ENCODE data around the gene ARHGAP12.

DNA sequence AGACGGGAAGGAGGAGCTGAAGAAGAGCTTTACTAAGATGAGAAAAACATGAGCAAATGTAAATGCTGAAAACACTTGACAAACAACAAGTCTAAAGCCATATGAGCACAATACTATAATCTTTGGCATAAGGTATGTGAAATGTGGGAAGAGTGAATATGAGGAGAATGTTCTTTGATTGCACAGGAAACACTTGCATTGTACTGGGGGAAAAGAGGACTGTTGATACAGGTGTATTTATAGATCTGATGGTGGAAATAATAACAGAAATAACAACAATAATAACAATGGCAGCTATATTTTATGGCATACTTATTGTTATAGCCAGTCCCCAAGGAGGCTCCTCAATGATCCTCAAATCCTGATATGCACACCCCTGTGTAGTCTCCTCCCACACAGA, 23.0 kb downstream of the ARHGAP12 start:
- TF ChIP-seq NR2C2 (CRISPR knock-in tag; IDR thresholded peaks at IDR 0.05) (no peak), ESRRA (CRISPR knock-in tag; IDR thresholded peaks at IDR 0.05; ENCODE audit: borderline replicate concordance) (no peak), JUN (CRISPR knock-in tag; IDR thresholded peaks at IDR 0.05) (no peak), NFYB (CRISPR knock-in tag; conservative IDR thresholded peaks at IDR 0.05; ENCODE audit: low read depth) (no peak), FOXK1 (CRISPR knock-in tag; IDR thresholded peaks at IDR 0.05) (no peak)
- TF ChIP-seq, protein P1, sequence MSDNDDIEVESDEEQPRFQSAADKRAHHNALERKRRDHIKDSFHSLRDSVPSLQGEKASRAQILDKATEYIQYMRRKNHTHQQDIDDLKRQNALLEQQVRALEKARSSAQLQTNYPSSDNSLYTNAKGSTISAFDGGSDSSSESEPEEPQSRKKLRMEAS (CRISPR knock-in tag; IDR thresholded peaks at IDR 0.05), result no peak
- TF ChIP-seq, protein P2, sequence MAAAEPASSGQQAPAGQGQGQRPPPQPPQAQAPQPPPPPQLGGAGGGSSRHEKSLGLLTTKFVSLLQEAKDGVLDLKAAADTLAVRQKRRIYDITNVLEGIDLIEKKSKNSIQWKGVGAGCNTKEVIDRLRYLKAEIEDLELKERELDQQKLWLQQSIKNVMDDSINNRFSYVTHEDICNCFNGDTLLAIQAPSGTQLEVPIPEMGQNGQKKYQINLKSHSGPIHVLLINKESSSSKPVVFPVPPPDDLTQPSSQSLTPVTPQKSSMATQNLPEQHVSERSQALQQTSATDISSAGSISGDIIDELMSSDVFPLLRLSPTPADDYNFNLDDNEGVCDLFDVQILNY (CRISPR knock-in tag; IDR thresholded peaks at IDR 0.05), result no peak
- TF ChIP-seq, protein P3, sequence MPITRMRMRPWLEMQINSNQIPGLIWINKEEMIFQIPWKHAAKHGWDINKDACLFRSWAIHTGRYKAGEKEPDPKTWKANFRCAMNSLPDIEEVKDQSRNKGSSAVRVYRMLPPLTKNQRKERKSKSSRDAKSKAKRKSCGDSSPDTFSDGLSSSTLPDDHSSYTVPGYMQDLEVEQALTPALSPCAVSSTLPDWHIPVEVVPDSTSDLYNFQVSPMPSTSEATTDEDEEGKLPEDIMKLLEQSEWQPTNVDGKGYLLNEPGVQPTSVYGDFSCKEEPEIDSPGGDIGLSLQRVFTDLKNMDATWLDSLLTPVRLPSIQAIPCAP (CRISPR knock-in tag; IDR thresholded peaks at IDR 0.05), result no peak
